HG02642 (cell line): ENCODE data around the gene LRTM2.

Experiments used
- ATAC-seq: cut with Tn5 transposase; IDR thresholded peaks from one replicate; pipeline ENCODE4 v1.9.1; 2021; ENCODE audit warnings: mild to moderate bottlenecking; ENCODE audit not compliant: unreplicated experiment, poor library complexity

The LRTM2 gene

GRCh38 chr12:1839956-1840951, 19.9 kb downstream of the LRTM2 start:
- ATAC-seq = no peak

- ATAC-seq = no peak
Measured at GRCh38 chr12:1840981-1841425, 20.6 kb downstream of the LRTM2 start.

GRCh38 chr12:1841586-1842182, 21.3 kb downstream of the LRTM2 start:
- ATAC-seq = no peak

- no peak for ATAC-seq
Measured at GRCh38 chr12:1842183-1842904, 22.0 kb downstream of the LRTM2 start.

- ATAC-seq = no peak
Measured at GRCh38 chr12:1842905-1843640, 22.7 kb downstream of the LRTM2 start.

GRCh38 chr12:1843641-1844005, 23.3 kb downstream of the LRTM2 start:
- no peak for ATAC-seq

- ATAC-seq = no peak
Measured at GRCh38 chr12:1844223-1844622, 23.9 kb downstream of the LRTM2 start.

- no peak for ATAC-seq
Measured at GRCh38 chr12:1844661-1845409, 24.5 kb downstream of the LRTM2 start.

GRCh38 chr12:1845427-1845826, 25.1 kb downstream of the LRTM2 start:
- ATAC-seq = no peak

GRCh38 chr12:1845886-1846285, 25.5 kb downstream of the LRTM2 start:
- no peak for ATAC-seq

- no peak for ATAC-seq
Measured at GRCh38 chr12:1846421-1847405, 26.3 kb downstream of the LRTM2 start.

- ATAC-seq = no peak
Measured at GRCh38 chr12:1847411-1847810, 27.0 kb downstream of the LRTM2 start.

- ATAC-seq = no peak
Measured at GRCh38 chr12:1848146-1848545, 27.8 kb downstream of the LRTM2 start.

- no peak for ATAC-seq
Measured at GRCh38 chr12:1848745-1849144, 28.4 kb downstream of the LRTM2 start.

GRCh38 chr12:1851151-1851701, 30.9 kb downstream of the LRTM2 start:
- ATAC-seq = no peak

GRCh38 chr12:1852076-1852475, 31.7 kb downstream of the LRTM2 start:
- ATAC-seq = no peak

GRCh38 chr12:1853716-1854115, 33.4 kb downstream of the LRTM2 start:
- ATAC-seq = no peak

GRCh38 chr12:1855241-1855640, 34.9 kb downstream of the LRTM2 start:
- no peak for ATAC-seq
